HG02571 (cell line): ENCODE measurements around the gene SELENOF.
"Not testable (repeated sequence)": the region's sequence is repeated elsewhere in the genome, so short reads cannot be mapped to it uniquely, and the experiment has no call there.

Experiments
- ATAC-seq: cut with Tn5 transposase; IDR thresholded peaks from one replicate; pipeline ENCODE4 v1.9.1; 2021; ENCODE audit warnings: mild to moderate bottlenecking, moderate library complexity; ENCODE audit not compliant: unreplicated experiment

Gene SELENOF

DNA sequence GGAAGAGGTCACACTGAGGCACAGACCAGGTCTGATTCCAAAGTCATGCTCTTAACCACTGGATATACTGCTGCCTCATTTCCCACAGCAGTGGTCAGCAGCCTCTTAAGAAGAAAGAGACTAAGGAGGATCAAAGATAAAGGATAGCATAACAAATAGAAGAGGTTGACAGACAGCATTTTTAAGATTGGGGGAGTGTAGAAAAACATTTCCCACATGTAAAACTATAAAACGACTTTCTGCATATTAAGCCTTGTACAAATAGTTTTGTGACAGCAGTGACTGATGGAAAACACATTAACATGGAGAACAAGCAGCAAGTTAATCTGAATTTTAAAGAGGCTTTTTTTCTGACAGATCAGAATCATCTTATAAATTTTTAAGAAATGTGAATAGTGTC lies 92.0 kb downstream of the SELENOF start:
- ATAC-seq = no peak

DNA sequence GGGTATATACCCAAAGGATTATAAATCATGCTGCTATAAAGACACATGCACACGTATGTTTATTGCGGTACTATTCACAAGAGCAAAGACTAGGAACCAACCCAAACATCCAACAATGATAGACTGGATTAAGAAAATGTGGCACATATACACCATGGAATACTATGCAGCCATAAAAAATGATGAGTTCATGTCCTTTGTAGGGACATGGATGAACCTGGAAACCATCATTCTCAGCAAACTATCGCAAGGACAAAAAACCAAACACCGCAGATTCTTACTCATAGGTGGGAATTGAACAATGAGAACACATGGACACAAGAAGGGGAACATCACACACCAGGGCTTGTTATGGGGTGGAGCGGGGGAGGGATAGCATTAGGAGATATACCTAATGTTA lies 94.0 kb downstream of the SELENOF start:
- not testable (repeated sequence) for ATAC-seq

DNA sequence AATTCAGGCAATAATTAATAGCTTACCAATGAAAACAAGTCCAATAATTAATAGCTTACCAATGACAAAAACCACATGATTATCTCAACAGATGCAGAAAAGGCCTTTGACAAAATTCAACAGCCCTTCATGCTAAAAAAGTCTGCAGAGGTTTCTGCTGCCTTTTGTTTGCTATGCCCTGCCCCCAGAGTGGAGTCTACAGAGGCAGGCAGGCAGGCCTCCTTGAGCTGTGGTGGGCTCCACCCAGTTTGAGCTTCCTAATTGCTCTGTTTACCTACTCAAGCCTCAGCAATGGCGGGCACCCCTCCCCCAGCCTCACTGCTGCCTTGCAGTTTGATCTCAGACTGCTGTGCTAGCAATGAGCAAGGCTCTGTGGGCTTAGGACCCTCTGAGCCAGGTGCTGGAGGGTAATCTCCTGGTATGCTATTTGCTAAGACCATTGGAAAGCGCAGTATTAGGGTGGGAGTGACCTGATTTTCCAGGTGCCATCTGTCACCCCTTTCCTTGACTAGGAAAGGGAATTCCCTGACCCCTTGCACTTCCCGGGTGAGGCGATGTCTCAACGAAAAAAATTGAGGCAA lies 96.6 kb downstream of the SELENOF start:
- ATAC-seq = not testable (repeated sequence)

DNA sequence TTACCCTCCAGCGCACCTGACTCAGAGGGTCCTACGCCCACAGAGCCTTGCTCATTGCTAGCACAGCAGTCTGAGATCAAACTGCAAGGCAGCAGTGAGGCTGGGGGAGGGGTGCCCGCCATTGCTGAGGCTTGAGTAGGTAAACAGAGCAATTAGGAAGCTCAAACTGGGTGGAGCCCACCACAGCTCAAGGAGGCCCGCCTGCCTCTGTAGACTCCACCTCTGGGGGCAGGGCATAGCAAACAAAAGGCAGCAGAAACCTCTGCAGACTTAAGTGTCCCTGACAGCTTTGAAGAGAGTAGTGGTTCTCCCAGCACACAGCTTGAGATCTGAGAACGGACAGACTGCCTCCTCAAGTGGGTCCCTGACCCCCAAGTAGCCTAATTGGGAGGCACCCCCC lies 99.8 kb downstream of the SELENOF start:
- not testable (repeated sequence) for ATAC-seq
